ENCODE measurements around the gene IMMP2L.

IMMP2L gene

GRCh38 chr7:111160297-111160696 lies 402.0 kb downstream of the IMMP2L start:
- TF ChIP-seq TAF1 (IDR thresholded peaks at IDR 0.05; ENCODE audit: borderline replicate concordance, insufficient read depth, low read length) (no peak), REST (IDR thresholded peaks at IDR 0.05; ENCODE audit: insufficient read depth in 1 of 2, low read depth in 2 of 2, low read length in 2 of 2) (no peak), FOXP2 (optimal IDR thresholded peaks at IDR 0.05; ENCODE audit: borderline replicate concordance, extremely low read depth, extremely low read length, insufficient read depth) (no peak), SIN3A (IDR thresholded peaks at IDR 0.05; ENCODE audit: borderline replicate concordance, insufficient read depth, low read length) (no peak)

- TF ChIP-seq TAF1 (IDR thresholded peaks at IDR 0.05; ENCODE audit: borderline replicate concordance, insufficient read depth, low read length) (no peak), SIN3A (IDR thresholded peaks at IDR 0.05; ENCODE audit: borderline replicate concordance, insufficient read depth, low read length) (no peak), REST (IDR thresholded peaks at IDR 0.05; ENCODE audit: insufficient read depth in 1 of 2, low read depth in 2 of 2, low read length in 2 of 2) (no peak), FOXP2 (optimal IDR thresholded peaks at IDR 0.05; ENCODE audit: borderline replicate concordance, extremely low read depth, extremely low read length, insufficient read depth) (no peak), POLR2AphosphoS5 (IDR thresholded peaks at IDR 0.05; ENCODE audit: low read depth, low read length) (no peak)
These were observed 402.9 kb downstream of the IMMP2L start for GRCh38 chr7:111159426-111159825.

- TF ChIP-seq TAF1 (IDR thresholded peaks at IDR 0.05; ENCODE audit: borderline replicate concordance, insufficient read depth, low read length) (no peak), POLR2AphosphoS5 (IDR thresholded peaks at IDR 0.05; ENCODE audit: low read depth, low read length) (no peak), FOXP2 (optimal IDR thresholded peaks at IDR 0.05; ENCODE audit: borderline replicate concordance, extremely low read depth, extremely low read length, insufficient read depth) (no peak), REST (IDR thresholded peaks at IDR 0.05; ENCODE audit: insufficient read depth in 1 of 2, low read depth in 2 of 2, low read length in 2 of 2) (no peak), SIN3A (IDR thresholded peaks at IDR 0.05; ENCODE audit: borderline replicate concordance, insufficient read depth, low read length) (no peak)
These were observed 411.6 kb downstream of the IMMP2L start for GRCh38 chr7:111150709-111151108.

GRCh38 chr7:111147708-111148533 lies 414.4 kb downstream of the IMMP2L start:
- TF ChIP-seq POLR2AphosphoS5 (IDR thresholded peaks at IDR 0.05; ENCODE audit: low read depth, low read length) = no peak
- no peak for TF ChIP-seq TAF1 (IDR thresholded peaks at IDR 0.05; ENCODE audit: borderline replicate concordance, insufficient read depth, low read length)
- no peak for TF ChIP-seq REST (IDR thresholded peaks at IDR 0.05; ENCODE audit: insufficient read depth in 1 of 2, low read depth in 2 of 2, low read length in 2 of 2)
- no peak for TF ChIP-seq FOXP2 (optimal IDR thresholded peaks at IDR 0.05; ENCODE audit: borderline replicate concordance, extremely low read depth, extremely low read length, insufficient read depth)
- TF ChIP-seq SIN3A (IDR thresholded peaks at IDR 0.05; ENCODE audit: borderline replicate concordance, insufficient read depth, low read length) = no peak
